ENCODE data around the gene DDX47. TPM values are rescaled to one million over a fixed set of nuclear protein-coding genes. Genes with fewer than 3 reads are reported as not detected.
"Not testable (repeated sequence)": the region's sequence is repeated elsewhere in the genome, so short reads cannot be mapped to it uniquely, and the experiment has no call there.

The DDX47 gene
- total and polyA plus RNA-seq, 10 of the 15 experiments (the other 5 are each of a cell fraction or from before 2014, with no cell fraction given): 84.8 to 266 (median 120) TPM

- FAIRE-seq; DNase-seq (ENCODE audit: low read depth, low spot score); H3K36me3 ChIP-seq (ENCODE audit: control insufficient read depth in 2 of 2, insufficient read depth in 2 of 2, low read length in 1 of 2); BruUV-seq (replicated peaks); H3K9me3 ChIP-seq (replicated peaks; ENCODE audit: control insufficient read depth, insufficient read depth, low read length); H3K27me3 ChIP-seq (replicated peaks in 1 of 2; ENCODE audit: control insufficient read depth in 2 of 2, insufficient read depth in 2 of 2, low read length in 1 of 2); H4K20me1 ChIP-seq (ENCODE audit: control insufficient read depth, insufficient read depth); H3K79me2 ChIP-seq (ENCODE audit: control insufficient read depth, insufficient read depth, low read length); intact Hi-C loops (cut with micrococcal nuclease; ENCODE audit: unreplicated experiment); in situ Hi-C loops (cut with MboI); SMC1A ChIA-PET (ENCODE audit: uncharacterized antibody, unreplicated experiment); H3K27ac ChIP-seq (ENCODE audit: control insufficient read depth, insufficient read depth); H2AFZ ChIP-seq (ENCODE audit: control insufficient read depth, low read depth, low read length); H3K4me3 ChIP-seq; CTCF ChIA-PET; H3K9ac ChIP-seq (ENCODE audit: control insufficient read depth, insufficient read depth, low read length); RAD21 ChIA-PET (ENCODE audit: unreplicated experiment); H3K4me1 ChIP-seq (ENCODE audit: control insufficient read depth, insufficient read depth, low read length); H3K4me2 ChIP-seq (ENCODE audit: control insufficient read depth, insufficient read depth); ATAC-seq: not testable (repeated sequence)
- POLR2A ChIA-PET: interaction anchor here (1.5 kb wide), 1 partner anchor 44 kb away, joined by 3 read pairs; no protein-coding TSS in a partner anchor
- WGBS (ENCODE audit: insufficient coverage, insufficient replicate concordance, low lambda C conversion rate, missing lambda C conversion rate): 91% methylated on average over 3 of the region's 3 CpGs
These were observed 33.6 kb downstream of the DDX47 start for GRCh38 chr12:12846780-12847179.

GRCh38 chr12:12853435-12853834, 40.3 kb downstream of the DDX47 start:
- no peak overlapping the region for H2AFZ ChIP-seq (ENCODE audit: control insufficient read depth, low read depth, low read length)
- TF ChIP-seq RAD21 (IDR thresholded peaks at IDR 0.05; ENCODE audit: insufficient read depth, low read depth, low read length) (no peak), ATF2 (IDR thresholded peaks at IDR 0.05; ENCODE audit: low read length) (no peak), MEF2B (IDR thresholded peaks at IDR 0.05; ENCODE audit: partially characterized antibody, poor library complexity, severe bottlenecking) (no peak), JUNB (IDR thresholded peaks at IDR 0.05) (no peak), RCOR1 (conservative IDR thresholded peaks at IDR 0.05; ENCODE audit: low read depth, low read length) (no peak), PAX5 (IDR thresholded peaks at IDR 0.05; ENCODE audit: borderline replicate concordance, low read depth, low read length) (no peak), ZNF592 (IDR thresholded peaks at IDR 0.05) (no peak)
- no peak overlapping the region for H3K4me3 ChIP-seq
- DNase-seq (ENCODE audit: low read depth, low spot score) (no peak), ATAC-seq (no peak), FAIRE-seq (no peak)
- intact Hi-C loops (cut with micrococcal nuclease; ENCODE audit: unreplicated experiment) (no loop called here), in situ Hi-C loops (cut with MboI) (no loop called here)
- no peak overlapping the region for H3K9ac ChIP-seq (ENCODE audit: control insufficient read depth, insufficient read depth, low read length)
- H3K27ac ChIP-seq (ENCODE audit: control insufficient read depth, insufficient read depth): no peak overlapping the region
- POLR2A ChIA-PET: no interaction called here
- H3K79me2 ChIP-seq (ENCODE audit: control insufficient read depth, insufficient read depth, low read length): no peaks in the 10 kb centered on the region
- 61% methylated on average over 3 of the region's 3 CpGs for WGBS (ENCODE audit: insufficient coverage, insufficient replicate concordance, low lambda C conversion rate, missing lambda C conversion rate)
- SMC1A ChIA-PET (ENCODE audit: uncharacterized antibody, unreplicated experiment): interaction anchor here (0.7 kb wide), 1 partner anchor 453 kb away, joined by 3 read pairs; no protein-coding TSS in a partner anchor
- no peaks in the 10 kb centered on the region for H4K20me1 ChIP-seq (ENCODE audit: control insufficient read depth, insufficient read depth)
- H3K9me3 ChIP-seq (replicated peaks; ENCODE audit: control insufficient read depth, insufficient read depth, low read length): peaks cover 3% of the 10 kb centered on the region; the same call in 2 of the 3 replicates
- H3K36me3 ChIP-seq (ENCODE audit: control insufficient read depth in 2 of 2, insufficient read depth in 2 of 2, low read length in 1 of 2): no peaks in the 10 kb centered on the region
- no TSS peak for BruUV-seq (replicated peaks)
- RAD21 ChIA-PET (ENCODE audit: unreplicated experiment): no interaction called here
- no peak overlapping the region for H3K4me2 ChIP-seq (ENCODE audit: control insufficient read depth, insufficient read depth)
- H3K4me1 ChIP-seq (ENCODE audit: control insufficient read depth, insufficient read depth, low read length): no peaks in the 10 kb centered on the region
- H3K27me3 ChIP-seq (replicated peaks in 1 of 2; ENCODE audit: control insufficient read depth in 2 of 2, insufficient read depth in 2 of 2, low read length in 1 of 2): no peaks in the 10 kb centered on the region
- CTCF ChIA-PET: interaction anchor here (0.8 kb wide), 1 partner anchor 40 kb away, joined by 5 read pairs; the partner anchor contains the start of gene DDX47

Data from GM12878 (cell line).